WTC11 (cell line): ENCODE measurements around the gene HLA-DPA1.
A peak's percentile ranks its signal among the peaks of the same experiment; 100 is the strongest.

Experiments
- E2F1 ChIP-seq: sonication (generic); formaldehyde crosslinking; IDR thresholded peaks from 2 replicates; pipeline ENCODE4 v1.8.0; 2022; ENCODE audit warnings: mild to moderate bottlenecking, missing genetic modification reagents
- ETV6 ChIP-seq: sonication (generic); formaldehyde crosslinking; IDR thresholded peaks from 2 replicates; pipeline ENCODE4 v1.8.1; 2022; ENCODE audit warnings: mild to moderate bottlenecking, missing genetic modification reagents
- MAX ChIP-seq: sonication (generic); formaldehyde crosslinking; IDR thresholded peaks from 2 replicates; pipeline ENCODE4 v1.8.0; 2022; ENCODE audit warnings: mild to moderate bottlenecking, missing genetic modification reagents
- NFYB ChIP-seq: sonication (generic); formaldehyde crosslinking; conservative IDR thresholded peaks from 2 replicates; pipeline ENCODE4 v1.8.0; 2022; ENCODE audit warnings: low read depth, missing genetic modification reagents
- NR1H2 ChIP-seq: sonication (generic); formaldehyde crosslinking; IDR thresholded peaks from 2 replicates; pipeline ENCODE4 v1.9.0; 2021; ENCODE audit warnings: mild to moderate bottlenecking, moderate library complexity, missing genetic modification reagents
- SP1 ChIP-seq: sonication (generic); formaldehyde crosslinking; conservative IDR thresholded peaks from 2 replicates; pipeline ENCODE4 v1.8.1; 2022; ENCODE audit warnings: missing genetic modification reagents
- ZNF232 ChIP-seq: sonication (generic); formaldehyde crosslinking; IDR thresholded peaks from 2 replicates; pipeline ENCODE4 v1.8.0; 2022; ENCODE audit warnings: mild to moderate bottlenecking, missing genetic modification reagents
- TF ChIP-seq, protein P1 (sequence below): fragments of 200-600 bp; IDR thresholded peaks from 2 replicates; pipeline ENCODE4 v1.8.0; 2022; ENCODE audit warnings: antibody characterized with exemption
- TF ChIP-seq, protein P2 (sequence below): sonication (generic); formaldehyde crosslinking; conservative IDR thresholded peaks from 2 replicates; pipeline ENCODE4 v1.8.1; 2022; ENCODE audit warnings: mild to moderate bottlenecking, missing genetic modification reagents
- TF ChIP-seq, protein P3 (sequence below): sonication (generic); formaldehyde crosslinking; conservative IDR thresholded peaks from 2 replicates; pipeline ENCODE4 v1.8.1; 2023; ENCODE audit warnings: mild to moderate bottlenecking, low read depth, missing genetic modification reagents, moderate library complexity
- TF ChIP-seq, protein P4 (sequence below): sonication (generic); formaldehyde crosslinking; IDR thresholded peaks from 2 replicates; pipeline ENCODE4 v1.8.1; 2023; ENCODE audit warnings: mild to moderate bottlenecking, missing genetic modification reagents

- TF ChIP-seq, protein P1, sequence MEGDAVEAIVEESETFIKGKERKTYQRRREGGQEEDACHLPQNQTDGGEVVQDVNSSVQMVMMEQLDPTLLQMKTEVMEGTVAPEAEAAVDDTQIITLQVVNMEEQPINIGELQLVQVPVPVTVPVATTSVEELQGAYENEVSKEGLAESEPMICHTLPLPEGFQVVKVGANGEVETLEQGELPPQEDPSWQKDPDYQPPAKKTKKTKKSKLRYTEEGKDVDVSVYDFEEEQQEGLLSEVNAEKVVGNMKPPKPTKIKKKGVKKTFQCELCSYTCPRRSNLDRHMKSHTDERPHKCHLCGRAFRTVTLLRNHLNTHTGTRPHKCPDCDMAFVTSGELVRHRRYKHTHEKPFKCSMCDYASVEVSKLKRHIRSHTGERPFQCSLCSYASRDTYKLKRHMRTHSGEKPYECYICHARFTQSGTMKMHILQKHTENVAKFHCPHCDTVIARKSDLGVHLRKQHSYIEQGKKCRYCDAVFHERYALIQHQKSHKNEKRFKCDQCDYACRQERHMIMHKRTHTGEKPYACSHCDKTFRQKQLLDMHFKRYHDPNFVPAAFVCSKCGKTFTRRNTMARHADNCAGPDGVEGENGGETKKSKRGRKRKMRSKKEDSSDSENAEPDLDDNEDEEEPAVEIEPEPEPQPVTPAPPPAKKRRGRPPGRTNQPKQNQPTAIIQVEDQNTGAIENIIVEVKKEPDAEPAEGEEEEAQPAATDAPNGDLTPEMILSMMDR = peak; percentile 26; the same call in 1 of the 2 replicates
- TF ChIP-seq ETV6 (CRISPR knock-in tag) (no peak), MAX (CRISPR knock-in tag) (no peak), SP1 (no peak), E2F1 (CRISPR knock-in tag) (no peak), NR1H2 (CRISPR knock-in tag) (no peak), ZNF232 (CRISPR knock-in tag) (no peak), NFYB (CRISPR knock-in tag) (no peak)
- TF ChIP-seq, protein P2, sequence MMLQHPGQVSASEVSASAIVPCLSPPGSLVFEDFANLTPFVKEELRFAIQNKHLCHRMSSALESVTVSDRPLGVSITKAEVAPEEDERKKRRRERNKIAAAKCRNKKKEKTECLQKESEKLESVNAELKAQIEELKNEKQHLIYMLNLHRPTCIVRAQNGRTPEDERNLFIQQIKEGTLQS = no peak
- TF ChIP-seq, protein P3, sequence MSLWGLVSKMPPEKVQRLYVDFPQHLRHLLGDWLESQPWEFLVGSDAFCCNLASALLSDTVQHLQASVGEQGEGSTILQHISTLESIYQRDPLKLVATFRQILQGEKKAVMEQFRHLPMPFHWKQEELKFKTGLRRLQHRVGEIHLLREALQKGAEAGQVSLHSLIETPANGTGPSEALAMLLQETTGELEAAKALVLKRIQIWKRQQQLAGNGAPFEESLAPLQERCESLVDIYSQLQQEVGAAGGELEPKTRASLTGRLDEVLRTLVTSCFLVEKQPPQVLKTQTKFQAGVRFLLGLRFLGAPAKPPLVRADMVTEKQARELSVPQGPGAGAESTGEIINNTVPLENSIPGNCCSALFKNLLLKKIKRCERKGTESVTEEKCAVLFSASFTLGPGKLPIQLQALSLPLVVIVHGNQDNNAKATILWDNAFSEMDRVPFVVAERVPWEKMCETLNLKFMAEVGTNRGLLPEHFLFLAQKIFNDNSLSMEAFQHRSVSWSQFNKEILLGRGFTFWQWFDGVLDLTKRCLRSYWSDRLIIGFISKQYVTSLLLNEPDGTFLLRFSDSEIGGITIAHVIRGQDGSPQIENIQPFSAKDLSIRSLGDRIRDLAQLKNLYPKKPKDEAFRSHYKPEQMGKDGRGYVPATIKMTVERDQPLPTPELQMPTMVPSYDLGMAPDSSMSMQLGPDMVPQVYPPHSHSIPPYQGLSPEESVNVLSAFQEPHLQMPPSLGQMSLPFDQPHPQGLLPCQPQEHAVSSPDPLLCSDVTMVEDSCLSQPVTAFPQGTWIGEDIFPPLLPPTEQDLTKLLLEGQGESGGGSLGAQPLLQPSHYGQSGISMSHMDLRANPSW (CRISPR knock-in tag) = no peak
- TF ChIP-seq, protein P4, sequence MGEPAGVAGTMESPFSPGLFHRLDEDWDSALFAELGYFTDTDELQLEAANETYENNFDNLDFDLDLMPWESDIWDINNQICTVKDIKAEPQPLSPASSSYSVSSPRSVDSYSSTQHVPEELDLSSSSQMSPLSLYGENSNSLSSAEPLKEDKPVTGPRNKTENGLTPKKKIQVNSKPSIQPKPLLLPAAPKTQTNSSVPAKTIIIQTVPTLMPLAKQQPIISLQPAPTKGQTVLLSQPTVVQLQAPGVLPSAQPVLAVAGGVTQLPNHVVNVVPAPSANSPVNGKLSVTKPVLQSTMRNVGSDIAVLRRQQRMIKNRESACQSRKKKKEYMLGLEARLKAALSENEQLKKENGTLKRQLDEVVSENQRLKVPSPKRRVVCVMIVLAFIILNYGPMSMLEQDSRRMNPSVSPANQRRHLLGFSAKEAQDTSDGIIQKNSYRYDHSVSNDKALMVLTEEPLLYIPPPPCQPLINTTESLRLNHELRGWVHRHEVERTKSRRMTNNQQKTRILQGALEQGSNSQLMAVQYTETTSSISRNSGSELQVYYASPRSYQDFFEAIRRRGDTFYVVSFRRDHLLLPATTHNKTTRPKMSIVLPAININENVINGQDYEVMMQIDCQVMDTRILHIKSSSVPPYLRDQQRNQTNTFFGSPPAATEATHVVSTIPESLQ = no peak
Measured at GRCh38 chr6:33049323-33050013, 24.0 kb downstream of the HLA-DPA1 start.
